WTC11 (cell line): ENCODE results near the gene HAVCR2. TPM values are rescaled to one million over a fixed set of nuclear protein-coding genes. Genes with fewer than 3 reads are reported as not detected.

ENCODE experiments used
- ATAC-seq: fragments of 200-7000 bp; cut with Tn5 transposase; 2 replicates; pipeline ENCODE4 v1.10.0; 2021; ENCODE audit warnings: mild to moderate bottlenecking, moderate library complexity
- CTCF ChIA-PET: fragments of 300-600 bp; sonication (Branson Sonifier 250); formaldehyde crosslinking; loops from one replicate; lab custom pipeline; 2021; ENCODE audit warnings: antibody characterized with exemption; lab: Charles Lee
- POLR2A ChIA-PET: fragments of 350-600 bp; sonication (Branson Sonifier 250); formaldehyde crosslinking; loops from one replicate; lab custom pipeline; 2021; ENCODE audit warnings: antibody characterized with exemption; lab: Charles Lee
- DNase-seq: peaks from one replicate; pipeline ENCODE4 v3.0.0; 2021; ENCODE audit warnings: low spot score
- H3K27ac Mint-ChIP-seq: 2 replicates; pipeline ENCODE4 v1.8.0; 2021; ENCODE audit warnings: mixed read lengths
- H3K27me3 Mint-ChIP-seq: 2 replicates; pipeline ENCODE4 v1.8.0; 2021; ENCODE audit warnings: low read depth, mild to moderate bottlenecking, moderate library complexity, mixed read lengths
- H3K36me3 Mint-ChIP-seq: 2 replicates; pipeline ENCODE4 v1.8.0; 2021; ENCODE audit warnings: mixed read lengths
- H3K4me1 Mint-ChIP-seq: 2 replicates; pipeline ENCODE4 v1.8.0; 2022; ENCODE audit warnings: mixed read lengths
- H3K4me3 Mint-ChIP-seq: 2 replicates; pipeline ENCODE4 v1.8.0; 2021; ENCODE audit warnings: mild to moderate bottlenecking, moderate library complexity, mixed read lengths
- H3K9me3 Mint-ChIP-seq: 2 replicates; pipeline ENCODE4 v1.8.0; 2021; ENCODE audit warnings: mixed read lengths
- ELF4 ChIP-seq: sonication (generic); formaldehyde crosslinking; IDR thresholded peaks from 2 replicates; pipeline ENCODE4 v1.8.1; 2022; ENCODE audit warnings: low read depth, mild to moderate bottlenecking, moderate library complexity, missing genetic modification reagents
- ETV6 ChIP-seq: sonication (generic); formaldehyde crosslinking; IDR thresholded peaks from 2 replicates; pipeline ENCODE4 v1.8.1; 2022; ENCODE audit warnings: mild to moderate bottlenecking, missing genetic modification reagents
- FOXK1 ChIP-seq: sonication (generic); formaldehyde crosslinking; IDR thresholded peaks from 2 replicates; pipeline ENCODE4 v1.8.0; 2022; ENCODE audit warnings: mild to moderate bottlenecking, moderate library complexity, missing genetic modification reagents
- GABPB1 ChIP-seq: sonication (generic); formaldehyde crosslinking; IDR thresholded peaks from 2 replicates; pipeline ENCODE4 v1.8.1; 2023; ENCODE audit warnings: mild to moderate bottlenecking, missing genetic modification reagents
- GRHL2 ChIP-seq: fragments of 250-450 bp; sonication (Bioruptor Pico); IDR thresholded peaks from 2 replicates; pipeline ENCODE4 v1.8.0; 2022; ENCODE audit warnings: mild to moderate bottlenecking, moderate library complexity; ENCODE audit not compliant: insufficient replicate concordance, severe bottlenecking
- KAT7 ChIP-seq: sonication (generic); formaldehyde crosslinking; IDR thresholded peaks from 2 replicates; pipeline ENCODE4 v1.8.1; 2023; ENCODE audit warnings: missing genetic modification reagents, mild to moderate bottlenecking, borderline replicate concordance
- MXD4 ChIP-seq: fragments of 250-450 bp; sonication (Bioruptor Pico); IDR thresholded peaks from 2 replicates; pipeline ENCODE4 v1.8.0; 2021; ENCODE audit warnings: mild to moderate bottlenecking, moderate library complexity, borderline replicate concordance
- NR3C1 ChIP-seq: sonication (generic); formaldehyde crosslinking; conservative IDR thresholded peaks from 2 replicates; pipeline ENCODE4 v1.8.1; 2023; ENCODE audit warnings: low read depth, mild to moderate bottlenecking, missing genetic modification reagents
- RELA ChIP-seq: sonication (generic); formaldehyde crosslinking; IDR thresholded peaks from 2 replicates; pipeline ENCODE4 v1.8.1; 2022; ENCODE audit warnings: missing genetic modification reagents, mild to moderate bottlenecking, borderline replicate concordance
- RORB ChIP-seq: fragments of 250-450 bp; sonication (Bioruptor Pico); IDR thresholded peaks from 2 replicates; pipeline ENCODE4 v1.9.0; 2021; ENCODE audit warnings: mild to moderate bottlenecking
- SP1 ChIP-seq: sonication (generic); formaldehyde crosslinking; conservative IDR thresholded peaks from 2 replicates; pipeline ENCODE4 v1.8.1; 2022; ENCODE audit warnings: missing genetic modification reagents
- ZNF121 ChIP-seq: sonication (generic); formaldehyde crosslinking; IDR thresholded peaks from 2 replicates; pipeline ENCODE4 v1.8.0; 2023; ENCODE audit warnings: missing genetic modification reagents
- ZNF138 ChIP-seq: sonication (generic); formaldehyde crosslinking; conservative IDR thresholded peaks from 2 replicates; pipeline ENCODE4 v1.8.1; 2022; ENCODE audit warnings: mild to moderate bottlenecking, moderate library complexity, missing genetic modification reagents
- ZNF219 ChIP-seq: sonication (generic); formaldehyde crosslinking; IDR thresholded peaks from 2 replicates; pipeline ENCODE4 v1.8.0; 2023; ENCODE audit warnings: missing genetic modification reagents, mild to moderate bottlenecking, borderline replicate concordance
- ZNF317 ChIP-seq: sonication (generic); formaldehyde crosslinking; IDR thresholded peaks from 2 replicates; pipeline ENCODE4 v1.8.1; 2023; ENCODE audit warnings: low read depth, mild to moderate bottlenecking, moderate library complexity, missing genetic modification reagents, borderline replicate concordance
- ZNF423 ChIP-seq: fragments of 250-450 bp; sonication (Bioruptor Pico); IDR thresholded peaks from 2 replicates; pipeline ENCODE4 v2.1.2; 2022; ENCODE audit warnings: mild to moderate bottlenecking, moderate library complexity
- ZNF532 ChIP-seq: fragments of 250-450 bp; sonication (Bioruptor Pico); IDR thresholded peaks from 2 replicates; pipeline ENCODE4 v1.9.0; 2021; ENCODE audit warnings: mild to moderate bottlenecking, borderline replicate concordance
- total RNA-seq: library from RNA; stranded (reverse); gene quantifications from 3 replicates; pipeline ENCODE4 v1.2.3, GENCODE V29; 2021
- TF ChIP-seq, protein P1 (sequence below): sonication (generic); formaldehyde crosslinking; conservative IDR thresholded peaks from 2 replicates; pipeline ENCODE4 v1.8.1; 2023; ENCODE audit warnings: mild to moderate bottlenecking, low read depth, missing genetic modification reagents, moderate library complexity
- TF ChIP-seq, protein P2 (sequence below): sonication (generic); formaldehyde crosslinking; IDR thresholded peaks from 2 replicates; pipeline ENCODE4 v1.8.1; 2022; ENCODE audit warnings: mild to moderate bottlenecking, moderate library complexity, missing genetic modification reagents
- TF ChIP-seq, protein P3 (sequence below): sonication (generic); formaldehyde crosslinking; conservative IDR thresholded peaks from 2 replicates; pipeline ENCODE4 v1.8.1; 2022; ENCODE audit warnings: mild to moderate bottlenecking, missing genetic modification reagents
- TF ChIP-seq, protein P4 (sequence below): sonication (generic); formaldehyde crosslinking; IDR thresholded peaks from 2 replicates; pipeline ENCODE4 v1.8.1; 2022; ENCODE audit warnings: mild to moderate bottlenecking, missing genetic modification reagents, moderate library complexity, borderline replicate concordance
- TF ChIP-seq, protein P5 (sequence below): sonication (generic); formaldehyde crosslinking; IDR thresholded peaks from 2 replicates; pipeline ENCODE4 v1.8.0; 2023; ENCODE audit warnings: mild to moderate bottlenecking, missing genetic modification reagents

The HAVCR2 gene
- total RNA-seq, 1 experiment from 2014 or later, result 0.33 TPM

- TF ChIP-seq, protein P1, sequence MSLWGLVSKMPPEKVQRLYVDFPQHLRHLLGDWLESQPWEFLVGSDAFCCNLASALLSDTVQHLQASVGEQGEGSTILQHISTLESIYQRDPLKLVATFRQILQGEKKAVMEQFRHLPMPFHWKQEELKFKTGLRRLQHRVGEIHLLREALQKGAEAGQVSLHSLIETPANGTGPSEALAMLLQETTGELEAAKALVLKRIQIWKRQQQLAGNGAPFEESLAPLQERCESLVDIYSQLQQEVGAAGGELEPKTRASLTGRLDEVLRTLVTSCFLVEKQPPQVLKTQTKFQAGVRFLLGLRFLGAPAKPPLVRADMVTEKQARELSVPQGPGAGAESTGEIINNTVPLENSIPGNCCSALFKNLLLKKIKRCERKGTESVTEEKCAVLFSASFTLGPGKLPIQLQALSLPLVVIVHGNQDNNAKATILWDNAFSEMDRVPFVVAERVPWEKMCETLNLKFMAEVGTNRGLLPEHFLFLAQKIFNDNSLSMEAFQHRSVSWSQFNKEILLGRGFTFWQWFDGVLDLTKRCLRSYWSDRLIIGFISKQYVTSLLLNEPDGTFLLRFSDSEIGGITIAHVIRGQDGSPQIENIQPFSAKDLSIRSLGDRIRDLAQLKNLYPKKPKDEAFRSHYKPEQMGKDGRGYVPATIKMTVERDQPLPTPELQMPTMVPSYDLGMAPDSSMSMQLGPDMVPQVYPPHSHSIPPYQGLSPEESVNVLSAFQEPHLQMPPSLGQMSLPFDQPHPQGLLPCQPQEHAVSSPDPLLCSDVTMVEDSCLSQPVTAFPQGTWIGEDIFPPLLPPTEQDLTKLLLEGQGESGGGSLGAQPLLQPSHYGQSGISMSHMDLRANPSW (CRISPR knock-in tag), result no peak
- no peak for TF ChIP-seq ZNF121 (CRISPR knock-in tag)
Observed at GRCh38 chr5:157116483-157116954, 7.7 kb upstream of the HAVCR2 start (continued).

- ChIA-PET CTCF (interaction anchor here (0.7 kb wide), 1 partner anchor 16 kb away, joined by 4 read pairs; no protein-coding TSS in a partner anchor), POLR2A (no interaction called here)
- no peaks in the 10 kb centered on the region for H3K36me3 Mint-ChIP-seq
- no peaks in the 10 kb centered on the region for H3K9me3 Mint-ChIP-seq
- DNase-seq (no peak), ATAC-seq (no peak)
- no peak overlapping the region for H3K4me3 Mint-ChIP-seq
- no peaks in the 10 kb centered on the region for H3K27me3 Mint-ChIP-seq
- no peak overlapping the region for H3K27ac Mint-ChIP-seq
- H3K4me1 Mint-ChIP-seq, result no peaks in the 10 kb centered on the region
- TF ChIP-seq ZNF423 (CRISPR knock-in tag) (no peak), ETV6 (no peak), MXD4 (CRISPR knock-in tag) (no peak), GRHL2 (CRISPR knock-in tag) (no peak), ZNF532 (no peak), RELA (no peak), ZNF138 (CRISPR knock-in tag) (no peak), ZNF219 (CRISPR knock-in tag) (no peak), GABPB1 (CRISPR knock-in tag) (no peak), SP1 (no peak), ZNF317 (CRISPR knock-in tag) (no peak), RORB (CRISPR knock-in tag) (no peak)
- TF ChIP-seq, protein P2, sequence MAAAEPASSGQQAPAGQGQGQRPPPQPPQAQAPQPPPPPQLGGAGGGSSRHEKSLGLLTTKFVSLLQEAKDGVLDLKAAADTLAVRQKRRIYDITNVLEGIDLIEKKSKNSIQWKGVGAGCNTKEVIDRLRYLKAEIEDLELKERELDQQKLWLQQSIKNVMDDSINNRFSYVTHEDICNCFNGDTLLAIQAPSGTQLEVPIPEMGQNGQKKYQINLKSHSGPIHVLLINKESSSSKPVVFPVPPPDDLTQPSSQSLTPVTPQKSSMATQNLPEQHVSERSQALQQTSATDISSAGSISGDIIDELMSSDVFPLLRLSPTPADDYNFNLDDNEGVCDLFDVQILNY (CRISPR knock-in tag), result no peak
- TF ChIP-seq, protein P3, sequence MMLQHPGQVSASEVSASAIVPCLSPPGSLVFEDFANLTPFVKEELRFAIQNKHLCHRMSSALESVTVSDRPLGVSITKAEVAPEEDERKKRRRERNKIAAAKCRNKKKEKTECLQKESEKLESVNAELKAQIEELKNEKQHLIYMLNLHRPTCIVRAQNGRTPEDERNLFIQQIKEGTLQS (CRISPR knock-in tag), result no peak
Observed at GRCh38 chr5:157115502-157115901, 6.7 kb upstream of the HAVCR2 start.

- Mint-ChIP-seq H3K4me3 (no peak overlapping the region), H3K9me3 (no peaks in the 10 kb centered on the region), H3K27ac (no peak overlapping the region), H3K36me3 (no peaks in the 10 kb centered on the region), H3K27me3 (no peaks in the 10 kb centered on the region), H3K4me1 (0 out of 2 replicates have a peak, but pooled peaks cover under 1% of the 10 kb centered on the region)
- ChIA-PET POLR2A (no interaction called here), CTCF (interaction anchor here (0.7 kb wide), 1 partner anchor 17 kb away, joined by 4 read pairs; no protein-coding TSS in a partner anchor)
- DNase-seq (no peak), ATAC-seq (no peak)
- TF ChIP-seq NR3C1 (CRISPR knock-in tag) (no peak), FOXK1 (CRISPR knock-in tag) (no peak), RORB (CRISPR knock-in tag) (no peak), KAT7 (CRISPR knock-in tag) (no peak), RELA (no peak), ELF4 (CRISPR knock-in tag) (no peak), ETV6 (no peak)
- TF ChIP-seq, protein P4, sequence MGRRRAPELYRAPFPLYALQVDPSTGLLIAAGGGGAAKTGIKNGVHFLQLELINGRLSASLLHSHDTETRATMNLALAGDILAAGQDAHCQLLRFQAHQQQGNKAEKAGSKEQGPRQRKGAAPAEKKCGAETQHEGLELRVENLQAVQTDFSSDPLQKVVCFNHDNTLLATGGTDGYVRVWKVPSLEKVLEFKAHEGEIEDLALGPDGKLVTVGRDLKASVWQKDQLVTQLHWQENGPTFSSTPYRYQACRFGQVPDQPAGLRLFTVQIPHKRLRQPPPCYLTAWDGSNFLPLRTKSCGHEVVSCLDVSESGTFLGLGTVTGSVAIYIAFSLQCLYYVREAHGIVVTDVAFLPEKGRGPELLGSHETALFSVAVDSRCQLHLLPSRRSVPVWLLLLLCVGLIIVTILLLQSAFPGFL (CRISPR knock-in tag), result no peak
- TF ChIP-seq, protein P5, sequence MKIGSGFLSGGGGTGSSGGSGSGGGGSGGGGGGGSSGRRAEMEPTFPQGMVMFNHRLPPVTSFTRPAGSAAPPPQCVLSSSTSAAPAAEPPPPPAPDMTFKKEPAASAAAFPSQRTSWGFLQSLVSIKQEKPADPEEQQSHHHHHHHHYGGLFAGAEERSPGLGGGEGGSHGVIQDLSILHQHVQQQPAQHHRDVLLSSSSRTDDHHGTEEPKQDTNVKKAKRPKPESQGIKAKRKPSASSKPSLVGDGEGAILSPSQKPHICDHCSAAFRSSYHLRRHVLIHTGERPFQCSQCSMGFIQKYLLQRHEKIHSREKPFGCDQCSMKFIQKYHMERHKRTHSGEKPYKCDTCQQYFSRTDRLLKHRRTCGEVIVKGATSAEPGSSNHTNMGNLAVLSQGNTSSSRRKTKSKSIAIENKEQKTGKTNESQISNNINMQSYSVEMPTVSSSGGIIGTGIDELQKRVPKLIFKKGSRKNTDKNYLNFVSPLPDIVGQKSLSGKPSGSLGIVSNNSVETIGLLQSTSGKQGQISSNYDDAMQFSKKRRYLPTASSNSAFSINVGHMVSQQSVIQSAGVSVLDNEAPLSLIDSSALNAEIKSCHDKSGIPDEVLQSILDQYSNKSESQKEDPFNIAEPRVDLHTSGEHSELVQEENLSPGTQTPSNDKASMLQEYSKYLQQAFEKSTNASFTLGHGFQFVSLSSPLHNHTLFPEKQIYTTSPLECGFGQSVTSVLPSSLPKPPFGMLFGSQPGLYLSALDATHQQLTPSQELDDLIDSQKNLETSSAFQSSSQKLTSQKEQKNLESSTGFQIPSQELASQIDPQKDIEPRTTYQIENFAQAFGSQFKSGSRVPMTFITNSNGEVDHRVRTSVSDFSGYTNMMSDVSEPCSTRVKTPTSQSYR (CRISPR knock-in tag), result no peak
Observed at GRCh38 chr5:157115012-157115411, 6.2 kb upstream of the HAVCR2 start.
